Measurements from ENCODE around the gene TOP1.

- no peak for TF ChIP-seq CTCF (IDR thresholded peaks at IDR 0.05)
- no peak for TF ChIP-seq POLR2A (IDR thresholded peaks at IDR 0.05)
These were observed 34.7 kb upstream of the TOP1 start for GRCh38 chr20:40993794-40994540.

Measured in right lobe of liver (tissue), 4 donors.